Prostate gland (tissue), 2 donors: ENCODE data around the gene RNASE13.

ENCODE experiments used
- POLR2AphosphoS5 ChIP-seq: sonication (generic); formaldehyde crosslinking; IDR thresholded peaks from one replicate; pipeline ENCODE4 v1.6.1; 2017; ENCODE audit warnings: antibody characterized with exemption
- TF ChIP-seq, protein P1 (sequence below), 4 experiments: fragments of 200-600 bp in 2 of 4; fragments of 450-650 bp in 2 of 4; sonication (generic) in 2 of 4; IDR thresholded peaks; 1 replicate in 3 of 4; 2 replicates in 1 of 4; pipeline ENCODE4 v1.5.1; 2016 to 2019; ENCODE audit warnings: antibody characterized with exemption in 4 of 4, mild to moderate bottlenecking in 2 of 4, moderate library complexity in 2 of 4

DNA sequence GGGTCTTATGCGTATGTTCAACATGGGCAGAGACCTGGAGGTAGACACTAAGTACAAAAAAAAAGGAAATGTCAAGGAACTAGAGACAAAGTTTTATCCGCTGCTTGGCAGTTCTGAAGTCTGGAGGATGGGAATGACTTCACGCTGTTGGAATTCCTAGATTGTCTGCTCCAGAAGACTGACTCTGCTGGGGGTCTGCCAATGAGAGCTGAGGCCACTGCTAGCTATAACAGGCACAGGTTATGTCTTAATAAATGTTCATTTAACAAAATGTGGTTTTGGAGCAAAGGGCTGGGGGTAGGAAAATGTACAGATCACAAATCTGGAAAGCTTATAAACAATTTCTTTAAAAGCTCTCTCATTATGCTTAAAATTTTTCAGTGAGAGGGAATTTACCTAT, 28.9 kb upstream of the RNASE13 start:
- TF ChIP-seq POLR2AphosphoS5, result no peak
- TF ChIP-seq, protein P1, sequence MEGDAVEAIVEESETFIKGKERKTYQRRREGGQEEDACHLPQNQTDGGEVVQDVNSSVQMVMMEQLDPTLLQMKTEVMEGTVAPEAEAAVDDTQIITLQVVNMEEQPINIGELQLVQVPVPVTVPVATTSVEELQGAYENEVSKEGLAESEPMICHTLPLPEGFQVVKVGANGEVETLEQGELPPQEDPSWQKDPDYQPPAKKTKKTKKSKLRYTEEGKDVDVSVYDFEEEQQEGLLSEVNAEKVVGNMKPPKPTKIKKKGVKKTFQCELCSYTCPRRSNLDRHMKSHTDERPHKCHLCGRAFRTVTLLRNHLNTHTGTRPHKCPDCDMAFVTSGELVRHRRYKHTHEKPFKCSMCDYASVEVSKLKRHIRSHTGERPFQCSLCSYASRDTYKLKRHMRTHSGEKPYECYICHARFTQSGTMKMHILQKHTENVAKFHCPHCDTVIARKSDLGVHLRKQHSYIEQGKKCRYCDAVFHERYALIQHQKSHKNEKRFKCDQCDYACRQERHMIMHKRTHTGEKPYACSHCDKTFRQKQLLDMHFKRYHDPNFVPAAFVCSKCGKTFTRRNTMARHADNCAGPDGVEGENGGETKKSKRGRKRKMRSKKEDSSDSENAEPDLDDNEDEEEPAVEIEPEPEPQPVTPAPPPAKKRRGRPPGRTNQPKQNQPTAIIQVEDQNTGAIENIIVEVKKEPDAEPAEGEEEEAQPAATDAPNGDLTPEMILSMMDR (IDR thresholded peaks at IDR 0.05), result no peak
